PC-3 (cell line): ENCODE data around the gene DLK1. TPM values are rescaled to one million over a fixed set of nuclear protein-coding genes. Genes with fewer than 3 reads are reported as not detected.

Experiments
- ATAC-seq: fragments of 200-7000 bp; cut with Tn5 transposase; 2 replicates; pipeline ENCODE4 v1.9.1; 2020; ENCODE audit warnings: mild to moderate bottlenecking, moderate library complexity
- BruUV-seq: library from RNA; stranded (reverse); fragments of 400-500 nt; replicated peaks from 2 replicates; lab custom pipeline; 2021; lab: Mats Ljungman, UMichigan
- CTCF ChIA-PET: fragments of 300-600 bp; sonication (Branson Sonifier 250); formaldehyde crosslinking; loops from one replicate; lab custom pipeline; 2022; ENCODE audit warnings: antibody characterized with exemption; lab: Charles Lee
- POLR2A ChIA-PET: fragments of 300-600 bp; sonication (Branson Sonifier 250); formaldehyde crosslinking; loops from one replicate; lab custom pipeline; 2022; ENCODE audit warnings: antibody characterized with exemption; ENCODE audit not compliant: unreplicated experiment; lab: Charles Lee
- DNase-seq: peaks from one replicate; pipeline ENCODE4 v3.0.0-alpha.2; 2015
- H2AFZ ChIP-seq: fragments of 300-600 bp; sonication (generic); 2 replicates; pipeline ENCODE4 v1.6.0; 2016; ENCODE audit warnings: antibody characterized with exemption, low read length
- H3F3A ChIP-seq: fragments of 300-600 bp; sonication (generic); one replicate; pipeline ENCODE4 v1.6.0; 2017; ENCODE audit warnings: antibody characterized with exemption, low read length, control low read depth, mild to moderate bottlenecking; ENCODE audit not compliant: unreplicated experiment
- H3K27ac ChIP-seq: fragments of 300-600 bp; sonication (generic); 2 replicates; pipeline ENCODE4 v1.5.1; 2016; ENCODE audit warnings: mild to moderate bottlenecking, low read length
- H3K27me3 ChIP-seq: fragments of 300-600 bp; sonication (generic); 2 replicates; pipeline ENCODE4 v1.6.1; 2016; ENCODE audit warnings: low read length, mixed read lengths
- H3K36me3 ChIP-seq: fragments of 300-600 bp; sonication (generic); 2 replicates; pipeline ENCODE4 v1.6.1; 2016; ENCODE audit warnings: low read depth, mixed run types, low read length, mixed read lengths
- H3K4me1 ChIP-seq: fragments of 300-600 bp; sonication (generic); 2 replicates; pipeline ENCODE4 v1.5.1; 2016; ENCODE audit warnings: low read length; ENCODE audit not compliant: insufficient read depth
- H3K4me2 ChIP-seq: fragments of 300-600 bp; sonication (generic); 2 replicates; pipeline ENCODE4 v1.6.0; 2016; ENCODE audit warnings: low read length
- H3K4me3 ChIP-seq: fragments of 300-600 bp; sonication (generic); 2 replicates; pipeline ENCODE4 v1.5.1; 2016; ENCODE audit warnings: mild to moderate bottlenecking, low read length, mixed read lengths
- H3K79me2 ChIP-seq: fragments of 300-600 bp; sonication (generic); 2 replicates; pipeline ENCODE4 v1.6.1; 2017; ENCODE audit warnings: low read length, mixed read lengths
- H3K9ac ChIP-seq: fragments of 300-600 bp; sonication (generic); 2 replicates; pipeline ENCODE4 v1.6.0; 2016; ENCODE audit warnings: mild to moderate bottlenecking, low read length
- H3K9me2 ChIP-seq: fragments of 300-600 bp; sonication (generic); replicated peaks from 2 replicates; pipeline ENCODE4 v1.6.1; 2016; ENCODE audit warnings: mixed run types, low read length, mixed read lengths
- H3K9me3 ChIP-seq: fragments of 300-600 bp; sonication (generic); 2 replicates; pipeline ENCODE4 v1.6.1; 2016; ENCODE audit warnings: low read length, mixed read lengths
- H4K20me1 ChIP-seq: fragments of 300-600 bp; sonication (generic); 2 replicates; pipeline ENCODE4 v1.6.1; 2016; ENCODE audit warnings: low read length, mixed read lengths
- EZH2 ChIP-seq: fragments of 300-600 bp; sonication (generic); IDR thresholded peaks from one replicate; pipeline ENCODE4 v1.6.1; 2017; ENCODE audit warnings: antibody characterized with exemption, mild to moderate bottlenecking, low read length; ENCODE audit not compliant: unreplicated experiment
- EZH2phosphoT487 ChIP-seq: fragments of 300-600 bp; sonication (generic); IDR thresholded peaks from 2 replicates; pipeline ENCODE4 v1.6.1; 2018; ENCODE audit warnings: mild to moderate bottlenecking, antibody characterized with exemption, low read length, borderline replicate concordance
- intact Hi-C: fragments of 100-400 bp; cut with micrococcal nuclease; formaldehyde crosslinking; loops from 2 replicates; pipeline ENCODE4 v1.9.0; 2023
- total RNA-seq: library from RNA; depleted of rRNA; stranded (reverse); fragments of >200 nt; gene quantifications from 2 replicates; pipeline ENCODE4 v1.2.3, GENCODE V29; 2014
- TF ChIP-seq, protein P1 (sequence below): fragments of 300-600 bp; sonication (generic); conservative IDR thresholded peaks from 2 replicates; pipeline ENCODE4 v1.5.1; 2017; ENCODE audit warnings: antibody characterized with exemption, low read depth, mild to moderate bottlenecking, low read length

DLK1 gene
- total RNA-seq, 1 experiment from 2014 or later: not detected

DNA sequence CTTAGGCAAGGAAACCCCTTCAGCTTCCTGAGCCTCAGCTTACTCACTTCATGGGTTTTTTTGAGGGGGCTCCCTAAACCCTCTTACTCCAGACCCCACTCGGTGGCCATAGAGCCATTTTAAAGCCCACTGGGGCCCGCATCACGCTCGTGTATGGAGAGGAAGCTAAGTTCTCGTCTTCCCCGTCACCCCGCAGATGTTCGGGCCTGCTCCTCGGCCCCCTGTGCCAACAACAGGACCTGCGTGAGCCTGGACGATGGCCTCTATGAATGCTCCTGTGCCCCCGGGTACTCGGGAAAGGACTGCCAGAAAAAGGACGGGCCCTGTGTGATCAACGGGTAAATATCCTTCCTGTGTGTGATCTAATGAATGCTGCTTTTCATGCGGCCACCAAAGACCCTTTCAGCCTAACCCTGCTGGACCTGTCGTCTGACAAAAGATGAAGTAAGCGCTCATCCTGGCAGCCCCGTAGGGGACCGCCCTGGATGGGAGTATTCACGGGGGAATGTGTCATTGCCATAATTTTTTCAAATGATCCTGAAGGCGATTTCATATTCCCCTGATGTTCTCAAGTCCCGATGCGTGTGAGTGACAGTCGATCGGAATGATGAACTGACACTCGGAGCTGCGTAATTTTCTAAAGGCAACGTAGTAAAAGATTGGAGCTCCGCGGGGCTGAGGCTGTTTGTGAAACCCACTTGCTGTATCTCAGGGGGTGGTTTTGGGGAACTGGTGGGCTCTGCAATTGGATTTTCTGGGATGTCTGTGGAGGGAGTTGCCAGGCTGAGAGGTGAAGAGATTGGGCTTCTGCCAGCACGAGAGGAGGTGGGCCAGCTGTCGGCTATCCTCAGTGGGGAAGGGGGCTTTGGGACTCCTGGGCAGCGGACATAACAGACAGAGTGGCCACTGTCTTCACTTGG lies 5.4 kb downstream of the DLK1 start:
- ATAC-seq (no peak), DNase-seq (no peak)
- no peaks in the 10 kb centered on the region for H3K79me2 ChIP-seq
- POLR2A ChIA-PET: no interaction called here
- no peaks in the 10 kb centered on the region for H3K9me2 ChIP-seq
- H3K4me1 ChIP-seq: no peaks in the 10 kb centered on the region
- H4K20me1 ChIP-seq: no peaks in the 10 kb centered on the region
- H3K9me3 ChIP-seq: no peaks in the 10 kb centered on the region
- no TSS peak for BruUV-seq
- H3F3A ChIP-seq: no peaks in the 10 kb centered on the region
- H3K9ac ChIP-seq: no peak overlapping the region
- CTCF ChIA-PET: no interaction called here
- intact Hi-C loops: no loop called here
- H3K36me3 ChIP-seq: no peaks in the 10 kb centered on the region
- H2AFZ ChIP-seq: no peak overlapping the region
- peaks cover 56% of the 10 kb centered on the region for H3K27me3 ChIP-seq
- H3K4me2 ChIP-seq: no peak overlapping the region
- no peak overlapping the region for H3K4me3 ChIP-seq
- TF ChIP-seq EZH2phosphoT487 (no peak), EZH2 (no peak)
- TF ChIP-seq, protein P1, sequence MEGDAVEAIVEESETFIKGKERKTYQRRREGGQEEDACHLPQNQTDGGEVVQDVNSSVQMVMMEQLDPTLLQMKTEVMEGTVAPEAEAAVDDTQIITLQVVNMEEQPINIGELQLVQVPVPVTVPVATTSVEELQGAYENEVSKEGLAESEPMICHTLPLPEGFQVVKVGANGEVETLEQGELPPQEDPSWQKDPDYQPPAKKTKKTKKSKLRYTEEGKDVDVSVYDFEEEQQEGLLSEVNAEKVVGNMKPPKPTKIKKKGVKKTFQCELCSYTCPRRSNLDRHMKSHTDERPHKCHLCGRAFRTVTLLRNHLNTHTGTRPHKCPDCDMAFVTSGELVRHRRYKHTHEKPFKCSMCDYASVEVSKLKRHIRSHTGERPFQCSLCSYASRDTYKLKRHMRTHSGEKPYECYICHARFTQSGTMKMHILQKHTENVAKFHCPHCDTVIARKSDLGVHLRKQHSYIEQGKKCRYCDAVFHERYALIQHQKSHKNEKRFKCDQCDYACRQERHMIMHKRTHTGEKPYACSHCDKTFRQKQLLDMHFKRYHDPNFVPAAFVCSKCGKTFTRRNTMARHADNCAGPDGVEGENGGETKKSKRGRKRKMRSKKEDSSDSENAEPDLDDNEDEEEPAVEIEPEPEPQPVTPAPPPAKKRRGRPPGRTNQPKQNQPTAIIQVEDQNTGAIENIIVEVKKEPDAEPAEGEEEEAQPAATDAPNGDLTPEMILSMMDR: no peak
- no peak overlapping the region for H3K27ac ChIP-seq

DNA sequence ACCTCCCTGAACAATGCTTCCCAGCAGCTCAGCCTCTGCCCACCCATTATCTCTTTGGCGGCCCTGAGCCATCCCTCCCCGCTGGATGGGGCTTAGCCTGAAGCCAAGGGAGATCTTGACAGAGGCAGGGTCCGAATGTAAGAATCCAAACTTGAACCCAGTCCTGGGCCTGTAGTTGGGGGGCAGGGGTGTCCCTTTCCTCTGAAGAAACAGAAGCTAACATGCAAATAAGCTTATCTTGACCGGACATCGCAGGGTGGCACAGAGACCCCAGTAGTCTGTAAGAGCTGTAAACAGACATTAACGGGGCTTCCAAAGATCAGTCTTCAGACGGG lies 6.0 kb downstream of the DLK1 start:
- POLR2A ChIA-PET: no interaction called here
- intact Hi-C loops: no loop called here
- peaks cover 50% of the 10 kb centered on the region for H3K27me3 ChIP-seq

More for the DNA sequence above, 6.0 kb downstream of the DLK1 start:
- TF ChIP-seq EZH2: no peak
- TF ChIP-seq EZH2phosphoT487: no peak
- TF ChIP-seq, protein P1: no peak
- Histone ChIP-seq H3K9me2 (no peaks in the 10 kb centered on the region), H3K4me2 (no peak overlapping the region), H2AFZ (no peak overlapping the region), H3K27ac (no peak overlapping the region), H3K4me3 (no peak overlapping the region), H3K4me1 (no peaks in the 10 kb centered on the region), H3F3A (no peaks in the 10 kb centered on the region), H3K79me2 (no peaks in the 10 kb centered on the region), H3K36me3 (no peaks in the 10 kb centered on the region), H3K9ac (no peak overlapping the region), H3K9me3 (no peaks in the 10 kb centered on the region), H4K20me1 (no peaks in the 10 kb centered on the region)
- ATAC-seq (no peak), DNase-seq (no peak)
- no TSS peak for BruUV-seq
- CTCF ChIA-PET: no interaction called here
